ENCODE results near the gene IGF1.

IGF1 gene

GRCh38 chr12:102415515-102415914, 64.8 kb downstream of the IGF1 start:
- TF ChIP-seq, protein P1, sequence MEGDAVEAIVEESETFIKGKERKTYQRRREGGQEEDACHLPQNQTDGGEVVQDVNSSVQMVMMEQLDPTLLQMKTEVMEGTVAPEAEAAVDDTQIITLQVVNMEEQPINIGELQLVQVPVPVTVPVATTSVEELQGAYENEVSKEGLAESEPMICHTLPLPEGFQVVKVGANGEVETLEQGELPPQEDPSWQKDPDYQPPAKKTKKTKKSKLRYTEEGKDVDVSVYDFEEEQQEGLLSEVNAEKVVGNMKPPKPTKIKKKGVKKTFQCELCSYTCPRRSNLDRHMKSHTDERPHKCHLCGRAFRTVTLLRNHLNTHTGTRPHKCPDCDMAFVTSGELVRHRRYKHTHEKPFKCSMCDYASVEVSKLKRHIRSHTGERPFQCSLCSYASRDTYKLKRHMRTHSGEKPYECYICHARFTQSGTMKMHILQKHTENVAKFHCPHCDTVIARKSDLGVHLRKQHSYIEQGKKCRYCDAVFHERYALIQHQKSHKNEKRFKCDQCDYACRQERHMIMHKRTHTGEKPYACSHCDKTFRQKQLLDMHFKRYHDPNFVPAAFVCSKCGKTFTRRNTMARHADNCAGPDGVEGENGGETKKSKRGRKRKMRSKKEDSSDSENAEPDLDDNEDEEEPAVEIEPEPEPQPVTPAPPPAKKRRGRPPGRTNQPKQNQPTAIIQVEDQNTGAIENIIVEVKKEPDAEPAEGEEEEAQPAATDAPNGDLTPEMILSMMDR (IDR thresholded peaks at IDR 0.05; ENCODE audit: low read depth, low read length, poor library complexity, severe bottlenecking): no peak
- TF ChIP-seq EZH2phosphoT487 (IDR thresholded peaks at IDR 0.05; ENCODE audit: borderline replicate concordance, low read length): no peak
- H3K9me3 ChIP-seq (ENCODE audit: control insufficient read depth, insufficient read depth, low read length): no peaks in the 10 kb centered on the region; the same call in 1 of the 2 replicates
- H3K79me2 ChIP-seq (ENCODE audit: control insufficient read depth, low read length): no peaks in the 10 kb centered on the region
- H3K27me3 ChIP-seq (ENCODE audit: control insufficient read depth, low read length): no peaks in the 10 kb centered on the region
- H3K27ac ChIP-seq (ENCODE audit: low read depth, low read length): no peak overlapping the region
- H3K9me2 ChIP-seq (replicated peaks; ENCODE audit: control insufficient read depth, low read length): no peaks in the 10 kb centered on the region
- no peaks in the 10 kb centered on the region for H3F3A ChIP-seq (ENCODE audit: control insufficient read depth, insufficient read depth)
- H4K20me1 ChIP-seq (ENCODE audit: control insufficient read depth, insufficient read depth, low read depth, low read length): no peaks in the 10 kb centered on the region
- H3K4me2 ChIP-seq (ENCODE audit: low read length): no peak overlapping the region
- no peaks in the 10 kb centered on the region for H3K4me1 ChIP-seq (ENCODE audit: control insufficient read depth, low read length)
- no peaks in the 10 kb centered on the region for H3K36me3 ChIP-seq (ENCODE audit: control insufficient read depth, low read length)
- no peak overlapping the region for H3K4me3 ChIP-seq (ENCODE audit: low read length)

GRCh38 chr12:102413396-102413795, 67.0 kb downstream of the IGF1 start:
- Histone ChIP-seq H4K20me1 (ENCODE audit: control insufficient read depth, insufficient read depth, low read depth, low read length) (no peaks in the 10 kb centered on the region), H3F3A (ENCODE audit: control insufficient read depth, insufficient read depth) (no peaks in the 10 kb centered on the region), H3K9me3 (ENCODE audit: control insufficient read depth, insufficient read depth, low read length) (no peaks in the 10 kb centered on the region; the same call in 1 of the 2 replicates), H3K27ac (ENCODE audit: low read depth, low read length) (no peak overlapping the region), H3K27me3 (ENCODE audit: control insufficient read depth, low read length) (0 out of 2 replicates have a peak, but pooled peaks cover 3% of the 10 kb centered on the region), H3K36me3 (ENCODE audit: control insufficient read depth, low read length) (no peaks in the 10 kb centered on the region), H3K79me2 (ENCODE audit: control insufficient read depth, low read length) (no peaks in the 10 kb centered on the region), H3K9me2 (replicated peaks; ENCODE audit: control insufficient read depth, low read length) (no peaks in the 10 kb centered on the region), H3K4me3 (ENCODE audit: low read length) (no peak overlapping the region), H3K4me1 (ENCODE audit: control insufficient read depth, low read length) (no peaks in the 10 kb centered on the region), H3K4me2 (ENCODE audit: low read length) (no peak overlapping the region)
- TF ChIP-seq, protein P1 (IDR thresholded peaks at IDR 0.05; ENCODE audit: low read depth, low read length, poor library complexity, severe bottlenecking): no peak
- TF ChIP-seq EZH2phosphoT487 (IDR thresholded peaks at IDR 0.05; ENCODE audit: borderline replicate concordance, low read length): no peak

GRCh38 chr12:102410511-102410910, 69.9 kb downstream of the IGF1 start:
- H3K4me2 ChIP-seq (ENCODE audit: low read length): no peak overlapping the region
- H3K4me1 ChIP-seq (ENCODE audit: control insufficient read depth, low read length): no peaks in the 10 kb centered on the region
- no peak overlapping the region for H3K27ac ChIP-seq (ENCODE audit: low read depth, low read length)
- 0 out of 2 replicates have a peak, but pooled peaks cover 3% of the 10 kb centered on the region for H3K27me3 ChIP-seq (ENCODE audit: control insufficient read depth, low read length)
- no peaks in the 10 kb centered on the region for H3K9me2 ChIP-seq (replicated peaks; ENCODE audit: control insufficient read depth, low read length)
- H4K20me1 ChIP-seq (ENCODE audit: control insufficient read depth, insufficient read depth, low read depth, low read length): no peaks in the 10 kb centered on the region
- H3F3A ChIP-seq (ENCODE audit: control insufficient read depth, insufficient read depth): no peaks in the 10 kb centered on the region
- no peaks in the 10 kb centered on the region for H3K36me3 ChIP-seq (ENCODE audit: control insufficient read depth, low read length)
- H3K4me3 ChIP-seq (ENCODE audit: low read length): no peak overlapping the region
- H3K9me3 ChIP-seq (ENCODE audit: control insufficient read depth, insufficient read depth, low read length): no peaks in the 10 kb centered on the region; the same call in 1 of the 2 replicates
- TF ChIP-seq EZH2phosphoT487 (IDR thresholded peaks at IDR 0.05; ENCODE audit: borderline replicate concordance, low read length): no peak
- TF ChIP-seq, protein P1 (IDR thresholded peaks at IDR 0.05; ENCODE audit: low read depth, low read length, poor library complexity, severe bottlenecking): no peak
- no peaks in the 10 kb centered on the region for H3K79me2 ChIP-seq (ENCODE audit: control insufficient read depth, low read length)

Measured in DOHH2 (cell line).